ENCODE measurements around the gene DFFB.

The DFFB gene

DNA sequence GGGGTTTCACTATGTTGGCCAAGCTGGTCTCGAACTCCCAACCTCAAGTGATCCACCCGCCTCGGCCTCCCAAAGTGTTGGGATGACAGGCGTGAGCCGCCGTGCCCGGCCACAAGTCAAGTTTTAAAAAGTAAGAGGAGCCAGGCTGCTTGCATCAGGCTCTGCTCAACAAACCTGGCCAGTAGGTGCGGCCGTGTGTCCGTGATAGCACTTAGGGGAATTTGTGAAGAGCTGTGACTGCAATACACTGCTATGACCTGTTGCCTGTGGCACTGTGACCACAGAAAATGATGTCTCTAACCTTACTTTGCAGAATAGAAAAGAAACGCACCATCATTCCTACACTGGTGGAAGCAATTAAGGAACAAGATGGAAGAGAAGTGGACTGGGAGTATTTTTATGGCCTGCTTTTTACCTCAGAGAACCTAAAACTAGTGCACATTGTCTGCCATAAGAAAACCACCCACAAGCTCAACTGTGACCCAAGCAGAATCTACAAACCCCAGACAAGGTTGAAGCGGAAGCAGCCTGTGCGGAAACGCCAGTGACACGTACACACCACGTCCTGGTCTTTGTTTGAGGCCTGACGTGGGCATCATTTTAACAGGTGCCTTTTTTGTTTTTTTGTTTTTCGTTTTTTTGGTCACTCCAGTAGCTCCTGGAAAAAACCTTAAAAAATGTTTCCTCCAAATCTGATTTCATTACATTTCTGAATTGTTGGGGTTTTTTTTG, 26.1 kb downstream of the DFFB start:
- no peak overlapping the region for H3K4me3 ChIP-seq (ENCODE audit: low read depth in 1 of 2, low read length in 2 of 2)

GRCh38 chr1:3884966-3885365, 27.7 kb downstream of the DFFB start:
- Histone ChIP-seq H3K9me3 (ENCODE audit: control insufficient read depth in 1 of 2, low read length in 2 of 2) (no peaks in the 10 kb centered on the region), H3K4me3 (ENCODE audit: low read depth in 1 of 2, low read length in 2 of 2) (no peak overlapping the region), H3K4me1 (ENCODE audit: control insufficient read depth in 1 of 2, insufficient read depth in 2 of 2, low read length in 2 of 2) (no peaks in the 10 kb centered on the region), H3K36me3 (ENCODE audit: control insufficient read depth in 1 of 2, insufficient read depth in 2 of 2, low read length in 2 of 2) (peaks cover 14 to 59% of the 10 kb centered on the region in 2 donors), H3K27me3 (ENCODE audit: control insufficient read depth in 1 of 2, insufficient read depth in 2 of 2, low read length in 2 of 2) (no peaks in the 10 kb centered on the region), H3K9ac (ENCODE audit: low read depth in 1 of 2, low read length in 2 of 2) (no peak overlapping the region), H3K27ac (ENCODE audit: low read depth, low read length) (no peak overlapping the region)

More for the DNA sequence above, 26.1 kb downstream of the DFFB start:
- peaks cover 25 to 68% of the 10 kb centered on the region in 2 donors for H3K36me3 ChIP-seq (ENCODE audit: control insufficient read depth in 1 of 2, insufficient read depth in 2 of 2, low read length in 2 of 2)
- H3K9ac ChIP-seq (ENCODE audit: low read depth in 1 of 2, low read length in 2 of 2), result no peak overlapping the region
- H3K9me3 ChIP-seq (ENCODE audit: control insufficient read depth in 1 of 2, low read length in 2 of 2), result peaks cover 10 to 13% of the 10 kb centered on the region in 2 donors
- no peaks in the 10 kb centered on the region for H3K27me3 ChIP-seq (ENCODE audit: control insufficient read depth in 1 of 2, insufficient read depth in 2 of 2, low read length in 2 of 2)
- H3K4me1 ChIP-seq (ENCODE audit: control insufficient read depth in 1 of 2, insufficient read depth in 2 of 2, low read length in 2 of 2), result no peaks in the 10 kb centered on the region
- no peak overlapping the region for H3K27ac ChIP-seq (ENCODE audit: low read depth, low read length)

DNA sequence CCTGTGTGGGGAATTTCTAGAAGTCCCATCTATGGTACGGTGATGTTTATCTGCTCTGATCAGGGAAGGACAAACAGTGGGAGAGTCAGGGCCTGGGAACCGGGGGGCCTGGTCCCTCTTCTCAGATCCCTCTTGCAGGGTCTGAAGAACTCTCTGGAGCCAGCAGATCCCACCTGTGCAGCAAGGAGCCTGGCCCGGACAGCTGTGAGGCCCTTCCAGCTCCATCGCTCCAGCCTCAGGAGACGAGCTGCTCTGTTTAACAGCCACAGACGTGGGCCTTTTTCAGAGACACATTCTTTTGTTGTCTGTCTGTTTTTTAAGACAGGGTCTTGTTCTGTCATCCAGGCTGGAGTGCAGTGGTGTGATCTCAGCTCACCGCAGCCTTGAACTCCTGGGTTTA, 28.3 kb downstream of the DFFB start:
- H3K9ac ChIP-seq (ENCODE audit: low read depth in 1 of 2, low read length in 2 of 2), result no peak overlapping the region
- H3K9me3 ChIP-seq (ENCODE audit: control insufficient read depth in 1 of 2, low read length in 2 of 2), result no peaks in the 10 kb centered on the region
- no peak overlapping the region for H3K27ac ChIP-seq (ENCODE audit: low read depth, low read length)
- H3K36me3 ChIP-seq (ENCODE audit: control insufficient read depth in 1 of 2, insufficient read depth in 2 of 2, low read length in 2 of 2), result peaks cover 11 to 59% of the 10 kb centered on the region in 2 donors
- no peaks in the 10 kb centered on the region for H3K27me3 ChIP-seq (ENCODE audit: control insufficient read depth in 1 of 2, insufficient read depth in 2 of 2, low read length in 2 of 2)
- H3K4me3 ChIP-seq (ENCODE audit: low read depth in 1 of 2, low read length in 2 of 2), result no peak overlapping the region
- H3K4me1 ChIP-seq (ENCODE audit: control insufficient read depth in 1 of 2, insufficient read depth in 2 of 2, low read length in 2 of 2), result peaks cover 0 to 2% of the 10 kb centered on the region in 2 donors

- H3K27me3 ChIP-seq (ENCODE audit: control insufficient read depth in 1 of 2, insufficient read depth in 2 of 2, low read length in 2 of 2), result no peaks in the 10 kb centered on the region
- H3K4me1 ChIP-seq (ENCODE audit: control insufficient read depth in 1 of 2, insufficient read depth in 2 of 2, low read length in 2 of 2), result peaks cover 0 to 7% of the 10 kb centered on the region in 2 donors
- H3K9me3 ChIP-seq (ENCODE audit: control insufficient read depth in 1 of 2, low read length in 2 of 2), result no peaks in the 10 kb centered on the region
- peaks cover 11 to 58% of the 10 kb centered on the region in 2 donors for H3K36me3 ChIP-seq (ENCODE audit: control insufficient read depth in 1 of 2, insufficient read depth in 2 of 2, low read length in 2 of 2)
- no peak overlapping the region for H3K9ac ChIP-seq (ENCODE audit: low read depth in 1 of 2, low read length in 2 of 2)
- H3K27ac ChIP-seq (ENCODE audit: low read depth, low read length), result no peak overlapping the region
- no peak overlapping the region for H3K4me3 ChIP-seq (ENCODE audit: low read depth in 1 of 2, low read length in 2 of 2)
Observed at GRCh38 chr1:3886106-3886670, 28.9 kb downstream of the DFFB start.

DNA sequence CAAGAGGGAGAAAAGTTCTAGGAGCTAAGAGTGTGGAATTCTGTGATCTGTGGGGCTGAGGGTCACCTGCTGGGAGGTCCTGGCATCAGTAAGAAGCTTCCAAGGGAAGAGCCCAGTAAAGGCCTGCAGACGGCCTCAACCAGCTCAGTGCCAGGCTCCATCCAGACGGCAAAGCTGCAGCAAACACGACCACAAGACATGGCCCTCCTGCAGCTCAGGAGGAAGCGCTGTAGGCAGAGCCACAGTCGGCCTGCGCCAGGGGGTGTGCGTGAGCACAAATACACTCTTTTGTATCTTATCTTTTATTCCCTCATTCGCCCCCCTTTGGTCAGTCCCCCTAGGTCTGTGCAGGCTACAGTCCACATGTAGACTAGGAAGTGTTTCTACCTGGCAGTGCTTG, 29.4 kb downstream of the DFFB start:
- peaks cover 15 to 58% of the 10 kb centered on the region in 2 donors for H3K36me3 ChIP-seq (ENCODE audit: control insufficient read depth in 1 of 2, insufficient read depth in 2 of 2, low read length in 2 of 2)
- H3K27me3 ChIP-seq (ENCODE audit: control insufficient read depth in 1 of 2, insufficient read depth in 2 of 2, low read length in 2 of 2), result no peaks in the 10 kb centered on the region
- H3K9ac ChIP-seq (ENCODE audit: low read depth in 1 of 2, low read length in 2 of 2), result no peak overlapping the region
- no peaks in the 10 kb centered on the region for H3K9me3 ChIP-seq (ENCODE audit: control insufficient read depth in 1 of 2, low read length in 2 of 2)
- H3K4me3 ChIP-seq (ENCODE audit: low read depth in 1 of 2, low read length in 2 of 2), result no peak overlapping the region
- H3K4me1 ChIP-seq (ENCODE audit: control insufficient read depth in 1 of 2, insufficient read depth in 2 of 2, low read length in 2 of 2), result peaks cover 0 to 7% of the 10 kb centered on the region in 2 donors
- no peak overlapping the region for H3K27ac ChIP-seq (ENCODE audit: low read depth, low read length)

- Histone ChIP-seq H3K27ac (ENCODE audit: low read depth, low read length) (no peak overlapping the region), H3K4me3 (ENCODE audit: low read depth in 1 of 2, low read length in 2 of 2) (no peak overlapping the region), H3K9ac (ENCODE audit: low read depth in 1 of 2, low read length in 2 of 2) (no peak overlapping the region), H3K9me3 (ENCODE audit: control insufficient read depth in 1 of 2, low read length in 2 of 2) (no peaks in the 10 kb centered on the region), H3K36me3 (ENCODE audit: control insufficient read depth in 1 of 2, insufficient read depth in 2 of 2, low read length in 2 of 2) (peaks cover 13 to 61% of the 10 kb centered on the region in 2 donors), H3K4me1 (ENCODE audit: control insufficient read depth in 1 of 2, insufficient read depth in 2 of 2, low read length in 2 of 2) (peaks cover 0 to 7% of the 10 kb centered on the region in 2 donors), H3K27me3 (ENCODE audit: control insufficient read depth in 1 of 2, insufficient read depth in 2 of 2, low read length in 2 of 2) (no peaks in the 10 kb centered on the region)
Observed at GRCh38 chr1:3888301-3888700, 31.0 kb downstream of the DFFB start.

- Histone ChIP-seq H3K9me3 (ENCODE audit: control insufficient read depth in 1 of 2, low read length in 2 of 2) (no peaks in the 10 kb centered on the region), H3K4me1 (ENCODE audit: control insufficient read depth in 1 of 2, insufficient read depth in 2 of 2, low read length in 2 of 2) (peaks cover 0 to 7% of the 10 kb centered on the region in 2 donors), H3K4me3 (ENCODE audit: low read depth in 1 of 2, low read length in 2 of 2) (no peak overlapping the region), H3K36me3 (ENCODE audit: control insufficient read depth in 1 of 2, insufficient read depth in 2 of 2, low read length in 2 of 2) (peaks cover 10 to 49% of the 10 kb centered on the region in 2 donors), H3K9ac (ENCODE audit: low read depth in 1 of 2, low read length in 2 of 2) (no peak overlapping the region), H3K27ac (ENCODE audit: low read depth, low read length) (no peak overlapping the region), H3K27me3 (ENCODE audit: control insufficient read depth in 1 of 2, insufficient read depth in 2 of 2, low read length in 2 of 2) (no peaks in the 10 kb centered on the region)
Observed at GRCh38 chr1:3889936-3890335, 32.7 kb downstream of the DFFB start.

DNA sequence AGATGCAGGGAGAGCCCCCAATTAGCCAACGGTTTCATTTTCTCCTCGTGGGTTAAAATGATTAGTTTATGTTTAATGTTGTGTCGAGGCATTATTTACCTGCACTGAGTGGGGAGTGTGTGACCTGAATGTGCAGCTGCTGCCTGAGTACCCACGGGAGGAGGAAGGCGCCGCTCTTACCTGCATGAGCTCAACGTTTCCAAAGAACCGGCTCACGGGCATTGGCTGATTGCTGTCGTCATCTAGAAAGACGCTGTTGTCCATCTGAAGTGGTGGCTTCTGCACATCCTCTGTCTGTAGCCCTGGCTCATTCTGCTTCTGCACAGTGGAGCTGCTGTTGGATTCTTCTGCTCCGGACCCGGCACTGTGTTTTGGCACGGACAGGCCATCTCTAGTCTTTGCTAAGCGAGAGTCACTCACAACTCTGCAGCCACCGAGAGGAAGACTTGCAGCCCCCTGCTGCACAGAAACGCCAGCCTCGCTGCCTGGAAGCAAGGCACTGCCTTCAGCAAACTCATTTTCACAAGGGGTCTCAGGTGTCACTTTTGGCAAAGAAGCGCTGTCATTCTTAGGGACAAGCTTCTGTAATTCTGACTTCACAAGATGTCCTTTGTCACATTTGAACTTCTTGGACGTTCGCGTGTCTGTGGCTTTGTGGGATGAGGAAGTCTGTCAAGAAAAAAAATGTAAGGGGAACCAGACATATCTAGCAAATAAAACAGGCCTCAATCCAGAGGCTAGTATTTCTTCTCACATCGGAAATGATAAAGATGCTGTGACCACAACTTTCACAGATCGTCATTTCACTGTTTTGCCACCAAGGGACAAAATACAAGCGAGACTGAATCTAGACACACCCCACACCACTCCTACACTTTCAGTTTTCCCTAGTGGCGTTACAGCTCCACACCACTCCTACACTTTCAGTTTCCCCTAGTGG, 33.4 kb downstream of the DFFB start:
- Histone ChIP-seq H3K9me3 (ENCODE audit: control insufficient read depth in 1 of 2, low read length in 2 of 2) (no peaks in the 10 kb centered on the region), H3K9ac (ENCODE audit: low read depth in 1 of 2, low read length in 2 of 2) (peak overlapping the region in 1 of 2 donors; percentile 2), H3K27ac (ENCODE audit: low read depth, low read length) (no peak overlapping the region), H3K4me3 (ENCODE audit: low read depth in 1 of 2, low read length in 2 of 2) (peak overlapping the region in 1 of 2 donors; percentile 17), H3K4me1 (ENCODE audit: control insufficient read depth in 1 of 2, insufficient read depth in 2 of 2, low read length in 2 of 2) (peaks cover 0 to 7% of the 10 kb centered on the region in 2 donors), H3K27me3 (ENCODE audit: control insufficient read depth in 1 of 2, insufficient read depth in 2 of 2, low read length in 2 of 2) (no peaks in the 10 kb centered on the region), H3K36me3 (ENCODE audit: control insufficient read depth in 1 of 2, insufficient read depth in 2 of 2, low read length in 2 of 2) (peaks cover 9 to 50% of the 10 kb centered on the region in 2 donors)

GRCh38 chr1:3891329-3891865, 34.1 kb downstream of the DFFB start:
- Histone ChIP-seq H3K27ac (ENCODE audit: low read depth, low read length) (no peak overlapping the region), H3K4me3 (ENCODE audit: low read depth in 1 of 2, low read length in 2 of 2) (no peak overlapping the region), H3K27me3 (ENCODE audit: control insufficient read depth in 1 of 2, insufficient read depth in 2 of 2, low read length in 2 of 2) (no peaks in the 10 kb centered on the region), H3K9ac (ENCODE audit: low read depth in 1 of 2, low read length in 2 of 2) (no peak overlapping the region), H3K36me3 (ENCODE audit: control insufficient read depth in 1 of 2, insufficient read depth in 2 of 2, low read length in 2 of 2) (peaks cover 8 to 45% of the 10 kb centered on the region in 2 donors), H3K4me1 (ENCODE audit: control insufficient read depth in 1 of 2, insufficient read depth in 2 of 2, low read length in 2 of 2) (peaks cover 0 to 7% of the 10 kb centered on the region in 2 donors), H3K9me3 (ENCODE audit: control insufficient read depth in 1 of 2, low read length in 2 of 2) (no peaks in the 10 kb centered on the region)

All from duodenal mucosa (tissue), 2 donors.